ENCODE data around the gene CACNG4.

DNA sequence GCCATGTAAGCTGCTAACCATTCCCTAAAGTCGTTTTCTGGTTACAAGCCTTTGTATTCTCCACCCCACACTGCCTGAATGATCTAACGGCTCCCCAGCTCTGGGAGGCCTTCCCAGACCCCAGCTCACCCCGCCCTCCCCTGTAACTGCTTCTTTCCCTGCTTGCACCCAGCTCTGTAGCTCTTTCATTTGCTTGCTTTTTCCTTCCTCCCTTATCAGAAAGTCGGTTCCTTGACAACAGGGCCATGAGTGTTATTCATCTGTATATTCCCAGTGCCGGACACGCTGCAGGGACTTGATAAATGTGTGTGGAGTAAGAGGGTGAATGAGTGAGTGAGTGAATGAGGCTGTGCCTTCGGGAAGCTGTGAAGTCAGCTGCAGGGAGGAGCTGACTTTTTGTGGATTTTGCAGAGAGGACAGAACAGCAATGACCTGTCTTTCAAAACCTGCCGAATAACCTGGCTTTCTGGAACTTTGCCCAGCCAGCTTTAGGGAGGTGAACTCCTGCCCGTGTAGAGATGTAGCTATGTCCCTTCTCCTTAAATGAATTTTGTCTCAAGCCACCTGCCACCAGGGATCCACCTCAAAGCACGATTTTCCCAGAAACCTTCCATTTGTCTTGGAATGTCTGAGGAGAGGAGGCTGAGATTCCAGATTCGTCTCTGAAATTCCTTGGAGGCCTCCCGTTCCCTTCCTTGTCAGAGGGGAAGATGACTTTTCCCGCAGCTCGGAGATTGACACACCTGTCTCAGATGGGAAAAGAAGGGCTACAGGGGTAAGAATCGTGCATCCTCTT is 20.0 kb upstream of the CACNG4 start:
- TF ChIP-seq POLR2AphosphoS5 (IDR thresholded peaks at IDR 0.05): no peak
- TF ChIP-seq, protein P1, sequence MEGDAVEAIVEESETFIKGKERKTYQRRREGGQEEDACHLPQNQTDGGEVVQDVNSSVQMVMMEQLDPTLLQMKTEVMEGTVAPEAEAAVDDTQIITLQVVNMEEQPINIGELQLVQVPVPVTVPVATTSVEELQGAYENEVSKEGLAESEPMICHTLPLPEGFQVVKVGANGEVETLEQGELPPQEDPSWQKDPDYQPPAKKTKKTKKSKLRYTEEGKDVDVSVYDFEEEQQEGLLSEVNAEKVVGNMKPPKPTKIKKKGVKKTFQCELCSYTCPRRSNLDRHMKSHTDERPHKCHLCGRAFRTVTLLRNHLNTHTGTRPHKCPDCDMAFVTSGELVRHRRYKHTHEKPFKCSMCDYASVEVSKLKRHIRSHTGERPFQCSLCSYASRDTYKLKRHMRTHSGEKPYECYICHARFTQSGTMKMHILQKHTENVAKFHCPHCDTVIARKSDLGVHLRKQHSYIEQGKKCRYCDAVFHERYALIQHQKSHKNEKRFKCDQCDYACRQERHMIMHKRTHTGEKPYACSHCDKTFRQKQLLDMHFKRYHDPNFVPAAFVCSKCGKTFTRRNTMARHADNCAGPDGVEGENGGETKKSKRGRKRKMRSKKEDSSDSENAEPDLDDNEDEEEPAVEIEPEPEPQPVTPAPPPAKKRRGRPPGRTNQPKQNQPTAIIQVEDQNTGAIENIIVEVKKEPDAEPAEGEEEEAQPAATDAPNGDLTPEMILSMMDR (IDR thresholded peaks at IDR 0.05): no peak
- TF ChIP-seq POLR2A (IDR thresholded peaks at IDR 0.05): no peak
- TF ChIP-seq EP300 (IDR thresholded peaks at IDR 0.05; ENCODE audit: low read depth): no peak
